ENCODE data around the gene SYNPR. TPM values are rescaled to one million over a fixed set of nuclear protein-coding genes. Genes with fewer than 3 reads are reported as not detected.

Gene SYNPR
- total RNA-seq, 1 donor from 2014 or later, result not detected

DNA sequence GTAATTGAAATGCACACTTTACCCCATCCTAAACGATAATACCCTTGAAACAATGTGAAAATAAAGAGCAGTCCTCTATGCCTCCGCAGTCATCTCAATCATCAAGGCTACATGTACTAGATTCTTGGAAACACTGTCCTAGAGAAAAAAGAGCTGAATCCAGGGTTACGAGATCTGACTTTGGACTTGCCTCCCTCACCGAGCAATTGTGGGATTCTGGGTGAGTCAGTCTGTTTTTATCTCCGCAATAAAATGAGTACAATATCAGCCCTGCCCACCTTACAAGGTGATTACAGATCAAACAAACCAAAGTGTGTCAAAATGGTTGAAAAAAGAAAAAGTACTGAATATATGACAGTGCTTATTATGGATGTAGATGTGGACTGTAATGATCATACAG, 222.1 kb downstream of the SYNPR start:
- no peaks in the 10 kb centered on the region for H3K9me3 ChIP-seq (ENCODE audit: control insufficient read depth in 3 of 3, low read length in 3 of 3)

DNA sequence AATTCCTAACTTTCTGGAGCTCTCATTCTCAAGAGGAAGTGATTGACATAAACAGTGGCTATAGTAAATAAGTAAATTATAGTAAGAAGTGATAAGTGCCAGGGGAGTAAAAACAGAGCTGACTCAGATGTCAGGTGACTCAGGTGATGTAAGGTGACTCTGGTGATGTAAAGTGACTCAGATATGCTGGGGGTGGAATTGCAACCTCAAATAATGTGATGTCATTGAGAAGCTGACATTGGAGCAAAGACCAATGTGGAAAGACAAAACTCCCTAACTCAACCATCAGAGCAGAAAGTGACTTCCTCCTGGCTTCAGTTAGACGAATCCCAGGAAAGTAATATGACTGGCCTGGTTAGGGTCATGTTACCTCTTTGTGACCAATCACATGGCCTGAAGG, 230.2 kb downstream of the SYNPR start:
- Histone ChIP-seq H3K4me3 (ENCODE audit: low read length in 3 of 3) (no peak overlapping the region), H3K36me3 (ENCODE audit: control insufficient read depth in 3 of 3, insufficient read depth in 3 of 3, low read length in 3 of 3) (no peaks in the 10 kb centered on the region), H3K4me1 (ENCODE audit: control insufficient read depth in 3 of 3, insufficient read depth in 3 of 3, low read length in 3 of 3) (no peaks in the 10 kb centered on the region), H3K27me3 (ENCODE audit: control insufficient read depth in 3 of 3, insufficient read depth in 3 of 3, low read length in 3 of 3) (no peaks in the 10 kb centered on the region), H3K9me3 (ENCODE audit: control insufficient read depth in 3 of 3, low read length in 3 of 3) (no peaks in the 10 kb centered on the region), H3K9ac (ENCODE audit: low read depth in 1 of 3, low read length in 3 of 3) (no peak overlapping the region), H3K27ac (ENCODE audit: low read depth, low read length) (no peak overlapping the region)

More for the DNA sequence above, 222.1 kb downstream of the SYNPR start:
- H3K27ac ChIP-seq (ENCODE audit: low read depth, low read length), result no peak overlapping the region
- H3K36me3 ChIP-seq (ENCODE audit: control insufficient read depth in 3 of 3, insufficient read depth in 3 of 3, low read length in 3 of 3), result no peaks in the 10 kb centered on the region
- H3K4me1 ChIP-seq (ENCODE audit: control insufficient read depth in 3 of 3, insufficient read depth in 3 of 3, low read length in 3 of 3), result no peaks in the 10 kb centered on the region
- H3K9ac ChIP-seq (ENCODE audit: low read depth in 1 of 3, low read length in 3 of 3), result no peak overlapping the region
- H3K4me3 ChIP-seq (ENCODE audit: low read length in 3 of 3), result no peak overlapping the region
- no peaks in the 10 kb centered on the region for H3K27me3 ChIP-seq (ENCODE audit: control insufficient read depth in 3 of 3, insufficient read depth in 3 of 3, low read length in 3 of 3)

DNA sequence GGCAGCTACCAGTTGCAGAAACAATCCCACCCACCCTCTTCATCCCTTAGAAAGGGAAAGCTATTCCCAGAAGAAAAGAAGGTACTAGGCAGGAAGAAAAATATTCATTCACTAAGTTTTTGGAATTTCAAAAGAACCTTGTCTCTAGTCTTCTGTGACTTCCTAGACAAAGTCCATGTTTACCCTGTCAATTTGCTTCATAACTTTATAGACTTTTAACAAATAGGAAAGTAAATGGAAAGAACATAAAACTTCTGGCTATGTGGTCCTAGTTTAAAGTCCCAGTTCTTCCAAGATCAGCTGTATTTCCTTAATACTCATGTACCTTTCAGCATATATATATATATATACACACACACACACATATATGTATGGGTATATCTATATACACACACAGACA, 230.7 kb downstream of the SYNPR start:
- Histone ChIP-seq H3K9me3 (ENCODE audit: control insufficient read depth in 3 of 3, low read length in 3 of 3) (no peaks in the 10 kb centered on the region), H3K36me3 (ENCODE audit: control insufficient read depth in 3 of 3, insufficient read depth in 3 of 3, low read length in 3 of 3) (no peaks in the 10 kb centered on the region), H3K4me1 (ENCODE audit: control insufficient read depth in 3 of 3, insufficient read depth in 3 of 3, low read length in 3 of 3) (no peaks in the 10 kb centered on the region), H3K4me3 (ENCODE audit: low read length in 3 of 3) (no peak overlapping the region), H3K27ac (ENCODE audit: low read depth, low read length) (no peak overlapping the region), H3K9ac (ENCODE audit: low read depth in 1 of 3, low read length in 3 of 3) (no peak overlapping the region), H3K27me3 (ENCODE audit: control insufficient read depth in 3 of 3, insufficient read depth in 3 of 3, low read length in 3 of 3) (no peaks in the 10 kb centered on the region)

DNA sequence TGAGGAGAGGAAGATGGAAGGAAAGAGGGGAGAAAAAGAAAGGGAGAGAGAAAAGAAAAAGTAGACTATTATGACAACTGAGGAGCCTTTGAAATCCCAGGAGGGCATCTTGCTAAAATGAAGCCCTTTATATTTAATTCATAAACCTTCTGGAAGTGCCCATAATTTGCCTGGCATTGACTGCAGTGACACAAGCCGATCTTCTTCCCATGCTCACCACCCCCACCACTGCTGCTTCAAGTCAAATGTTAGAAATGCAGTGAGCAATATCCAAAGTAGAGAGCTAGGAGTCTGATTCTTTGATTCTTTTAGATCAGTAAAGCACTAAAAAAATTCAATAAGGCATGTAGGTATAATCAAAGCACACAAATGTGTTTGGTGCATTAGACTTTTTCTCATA, 235.7 kb downstream of the SYNPR start:
- Histone ChIP-seq H3K9ac (ENCODE audit: low read depth in 1 of 3, low read length in 3 of 3) (no peak overlapping the region), H3K27me3 (ENCODE audit: control insufficient read depth in 3 of 3, insufficient read depth in 3 of 3, low read length in 3 of 3) (no peaks in the 10 kb centered on the region), H3K4me3 (ENCODE audit: low read length in 3 of 3) (no peak overlapping the region), H3K36me3 (ENCODE audit: control insufficient read depth in 3 of 3, insufficient read depth in 3 of 3, low read length in 3 of 3) (no peaks in the 10 kb centered on the region), H3K9me3 (ENCODE audit: control insufficient read depth in 3 of 3, low read length in 3 of 3) (no peaks in the 10 kb centered on the region), H3K27ac (ENCODE audit: low read depth, low read length) (no peak overlapping the region), H3K4me1 (ENCODE audit: control insufficient read depth in 3 of 3, insufficient read depth in 3 of 3, low read length in 3 of 3) (no peaks in the 10 kb centered on the region)

DNA sequence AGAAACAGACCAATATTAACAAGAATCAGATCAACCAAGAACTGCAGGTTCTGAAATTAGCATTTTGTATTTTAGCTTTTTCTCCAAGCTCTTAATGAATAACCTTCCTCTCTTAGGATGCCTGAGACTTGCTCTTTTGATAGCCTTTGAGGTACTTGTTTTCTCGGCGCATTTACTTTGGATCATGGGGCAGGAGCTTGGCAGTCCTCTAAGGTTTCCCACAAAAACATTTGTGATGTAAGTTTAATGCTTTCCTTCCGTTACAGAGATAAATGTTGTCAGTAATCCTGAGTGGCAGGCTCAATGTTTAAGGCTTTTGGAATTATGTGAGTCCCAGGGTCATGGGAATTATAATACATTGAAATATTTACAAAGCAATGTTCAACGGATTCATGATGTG, 236.6 kb downstream of the SYNPR start:
- Histone ChIP-seq H3K4me1 (ENCODE audit: control insufficient read depth in 3 of 3, insufficient read depth in 3 of 3, low read length in 3 of 3) (no peaks in the 10 kb centered on the region), H3K4me3 (ENCODE audit: low read length in 3 of 3) (no peak overlapping the region), H3K9ac (ENCODE audit: low read depth in 1 of 3, low read length in 3 of 3) (no peak overlapping the region), H3K27me3 (ENCODE audit: control insufficient read depth in 3 of 3, insufficient read depth in 3 of 3, low read length in 3 of 3) (no peaks in the 10 kb centered on the region), H3K27ac (ENCODE audit: low read depth, low read length) (no peak overlapping the region), H3K9me3 (ENCODE audit: control insufficient read depth in 3 of 3, low read length in 3 of 3) (no peaks in the 10 kb centered on the region), H3K36me3 (ENCODE audit: control insufficient read depth in 3 of 3, insufficient read depth in 3 of 3, low read length in 3 of 3) (no peaks in the 10 kb centered on the region)

DNA sequence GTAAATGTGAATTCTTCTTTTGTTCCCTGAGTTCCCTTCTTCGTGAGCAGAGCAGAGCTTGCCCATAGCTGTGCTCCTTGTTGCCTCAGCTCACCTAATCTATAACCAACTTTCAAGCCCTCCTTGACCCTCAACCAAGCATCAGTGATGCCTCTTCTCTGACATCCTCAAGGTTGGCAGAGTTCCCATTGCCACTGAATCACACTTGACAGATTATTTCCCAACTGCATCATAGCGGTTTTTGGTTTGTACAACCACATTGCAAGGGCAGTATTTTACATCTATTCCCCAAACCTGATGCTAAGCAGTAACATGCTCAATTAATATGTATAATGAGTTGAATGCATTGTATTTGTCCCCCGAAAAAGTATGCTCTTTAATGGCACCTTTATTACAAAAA, 241.3 kb downstream of the SYNPR start:
- H3K9ac ChIP-seq (ENCODE audit: low read depth in 1 of 3, low read length in 3 of 3), result no peak overlapping the region

DNA sequence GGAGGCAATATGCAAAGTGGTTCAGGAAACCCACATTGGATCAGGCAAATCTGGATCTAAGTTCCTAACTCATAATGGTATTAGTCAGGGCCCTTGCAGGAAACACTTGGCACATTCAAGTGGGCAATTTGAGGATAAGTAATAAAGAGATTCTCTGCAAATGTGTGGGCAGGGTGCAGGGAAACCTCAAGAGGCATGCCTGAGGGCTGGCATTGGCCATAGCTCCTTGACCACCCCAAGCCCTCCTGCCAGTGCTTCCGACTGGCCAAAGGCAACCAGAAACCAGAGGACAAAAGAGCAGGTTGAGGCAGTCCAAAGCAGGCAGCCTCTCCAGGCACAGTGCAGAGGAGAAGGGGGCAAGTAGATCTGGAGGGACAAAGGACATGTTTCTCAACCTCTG, 243.5 kb downstream of the SYNPR start:
- no peak overlapping the region for H3K9ac ChIP-seq (ENCODE audit: low read depth in 1 of 3, low read length in 3 of 3)
- no peak overlapping the region for H3K27ac ChIP-seq (ENCODE audit: low read depth, low read length)
- no peaks in the 10 kb centered on the region for H3K9me3 ChIP-seq (ENCODE audit: control insufficient read depth in 3 of 3, low read length in 3 of 3)
- H3K36me3 ChIP-seq (ENCODE audit: control insufficient read depth in 3 of 3, insufficient read depth in 3 of 3, low read length in 3 of 3), result no peaks in the 10 kb centered on the region
- H3K4me1 ChIP-seq (ENCODE audit: control insufficient read depth in 3 of 3, insufficient read depth in 3 of 3, low read length in 3 of 3), result no peaks in the 10 kb centered on the region
- peaks cover 0 to 6% (median 0%) of the 10 kb centered on the region in 3 donors for H3K27me3 ChIP-seq (ENCODE audit: control insufficient read depth in 3 of 3, insufficient read depth in 3 of 3, low read length in 3 of 3)
- H3K4me3 ChIP-seq (ENCODE audit: low read length in 3 of 3), result no peak overlapping the region

More for the DNA sequence above, 241.3 kb downstream of the SYNPR start:
- Histone ChIP-seq H3K27me3 (ENCODE audit: control insufficient read depth in 3 of 3, insufficient read depth in 3 of 3, low read length in 3 of 3) (peaks cover 0 to 6% (median 0%) of the 10 kb centered on the region in 3 donors), H3K4me1 (ENCODE audit: control insufficient read depth in 3 of 3, insufficient read depth in 3 of 3, low read length in 3 of 3) (no peaks in the 10 kb centered on the region), H3K36me3 (ENCODE audit: control insufficient read depth in 3 of 3, insufficient read depth in 3 of 3, low read length in 3 of 3) (no peaks in the 10 kb centered on the region), H3K9me3 (ENCODE audit: control insufficient read depth in 3 of 3, low read length in 3 of 3) (no peaks in the 10 kb centered on the region), H3K27ac (ENCODE audit: low read depth, low read length) (no peak overlapping the region), H3K4me3 (ENCODE audit: low read length in 3 of 3) (no peak overlapping the region)

DNA sequence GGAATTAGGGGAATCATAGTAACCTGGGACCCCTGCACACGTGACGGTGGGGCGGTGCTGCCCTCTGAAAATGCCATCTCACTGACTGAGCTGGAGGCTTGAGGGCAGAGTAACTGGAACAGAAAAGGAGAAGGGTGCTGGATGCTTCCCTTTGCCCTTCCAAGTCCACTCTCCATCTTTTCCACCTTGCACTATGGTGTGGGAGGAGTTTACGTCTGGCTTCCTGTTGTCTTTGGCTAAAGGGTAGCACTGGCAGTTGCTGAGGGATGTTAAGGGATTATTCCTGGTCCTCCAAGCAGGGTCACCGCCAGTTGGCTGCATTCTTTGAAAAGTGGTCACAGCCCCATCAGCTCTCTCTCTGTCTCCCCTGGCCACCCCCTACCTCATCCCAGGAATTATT, 245.0 kb downstream of the SYNPR start:
- Histone ChIP-seq H3K27me3 (ENCODE audit: control insufficient read depth in 3 of 3, insufficient read depth in 3 of 3, low read length in 3 of 3) (peaks cover 0 to 6% (median 0%) of the 10 kb centered on the region in 3 donors), H3K4me1 (ENCODE audit: control insufficient read depth in 3 of 3, insufficient read depth in 3 of 3, low read length in 3 of 3) (no peaks in the 10 kb centered on the region), H3K27ac (ENCODE audit: low read depth, low read length) (no peak overlapping the region), H3K9me3 (ENCODE audit: control insufficient read depth in 3 of 3, low read length in 3 of 3) (no peaks in the 10 kb centered on the region), H3K4me3 (ENCODE audit: low read length in 3 of 3) (no peak overlapping the region), H3K9ac (ENCODE audit: low read depth in 1 of 3, low read length in 3 of 3) (no peak overlapping the region), H3K36me3 (ENCODE audit: control insufficient read depth in 3 of 3, insufficient read depth in 3 of 3, low read length in 3 of 3) (no peaks in the 10 kb centered on the region)

DNA sequence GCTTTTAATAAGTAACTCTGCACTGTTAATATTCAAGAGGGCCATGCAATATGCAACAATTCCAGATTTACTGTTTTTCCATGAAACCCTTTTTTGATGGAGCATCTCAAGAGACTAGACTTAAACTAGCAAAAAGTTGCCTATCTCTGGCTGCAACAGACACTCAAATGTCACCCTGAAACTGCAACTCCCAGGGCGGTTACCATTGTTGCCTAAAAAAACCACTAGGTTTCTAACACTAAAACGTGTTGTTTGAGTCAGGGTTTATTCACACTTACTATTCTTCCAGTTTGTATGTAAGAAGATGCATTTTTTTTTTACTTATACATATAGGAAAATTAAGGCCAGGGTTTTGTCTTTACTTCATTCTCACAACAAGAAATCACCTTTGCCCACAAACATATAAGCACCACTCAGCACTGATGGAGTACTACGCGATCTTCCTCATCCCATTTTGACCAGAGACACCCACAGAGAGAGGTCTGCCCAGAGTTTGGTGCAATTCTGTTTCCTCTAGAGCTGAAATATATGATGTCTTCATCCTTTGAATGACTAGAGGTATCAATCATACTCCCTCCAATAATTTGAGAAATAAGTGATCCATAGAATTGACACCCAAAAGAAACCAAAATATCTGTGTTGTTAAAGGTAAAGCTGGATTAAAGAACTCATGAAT, 250.4 kb downstream of the SYNPR start:
- no peak overlapping the region for H3K9ac ChIP-seq (ENCODE audit: low read depth in 1 of 3, low read length in 3 of 3)
- no peak overlapping the region for H3K4me3 ChIP-seq (ENCODE audit: low read length in 3 of 3)
- no peaks in the 10 kb centered on the region for H3K4me1 ChIP-seq (ENCODE audit: control insufficient read depth in 3 of 3, insufficient read depth in 3 of 3, low read length in 3 of 3)
- H3K9me3 ChIP-seq (ENCODE audit: control insufficient read depth in 3 of 3, low read length in 3 of 3), result no peaks in the 10 kb centered on the region
- no peaks in the 10 kb centered on the region for H3K36me3 ChIP-seq (ENCODE audit: control insufficient read depth in 3 of 3, insufficient read depth in 3 of 3, low read length in 3 of 3)
- H3K27ac ChIP-seq (ENCODE audit: low read depth, low read length), result no peak overlapping the region
- H3K27me3 ChIP-seq (ENCODE audit: control insufficient read depth in 3 of 3, insufficient read depth in 3 of 3, low read length in 3 of 3), result no peaks in the 10 kb centered on the region

DNA sequence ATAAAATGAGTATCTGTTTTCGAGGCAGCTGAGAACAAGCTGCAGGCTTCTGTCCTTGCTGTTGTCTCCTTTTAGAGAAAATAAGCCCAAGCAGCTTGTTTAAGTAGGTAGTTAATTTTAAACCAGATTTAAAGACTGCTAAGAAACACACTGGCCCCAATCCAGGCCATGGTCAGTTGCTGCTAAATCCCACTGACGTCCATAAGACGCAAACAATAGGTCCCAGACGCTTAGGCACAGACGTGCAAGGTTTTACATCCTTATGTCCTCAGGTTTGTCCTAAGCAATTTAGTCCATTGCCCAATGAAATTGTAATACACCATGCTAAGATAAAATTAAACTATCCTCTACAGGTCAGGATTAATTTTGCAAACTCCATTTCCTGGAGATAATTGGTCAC, 254.4 kb downstream of the SYNPR start:
- H3K27ac ChIP-seq (ENCODE audit: low read depth, low read length), result no peak overlapping the region
- no peaks in the 10 kb centered on the region for H3K9me3 ChIP-seq (ENCODE audit: control insufficient read depth in 3 of 3, low read length in 3 of 3)
- no peaks in the 10 kb centered on the region for H3K27me3 ChIP-seq (ENCODE audit: control insufficient read depth in 3 of 3, insufficient read depth in 3 of 3, low read length in 3 of 3)
- no peak overlapping the region for H3K4me3 ChIP-seq (ENCODE audit: low read length in 3 of 3)
- no peaks in the 10 kb centered on the region for H3K36me3 ChIP-seq (ENCODE audit: control insufficient read depth in 3 of 3, insufficient read depth in 3 of 3, low read length in 3 of 3)
- H3K4me1 ChIP-seq (ENCODE audit: control insufficient read depth in 3 of 3, insufficient read depth in 3 of 3, low read length in 3 of 3), result no peaks in the 10 kb centered on the region
- H3K9ac ChIP-seq (ENCODE audit: low read depth in 1 of 3, low read length in 3 of 3), result no peak overlapping the region
